ENCODE measurements around the gene PTGS2.

The PTGS2 gene

GRCh38 chr1:186636786-186637185, 43.4 kb downstream of the PTGS2 start:
- no peak for DNase-seq
- no peak overlapping the region for H3K4me3 ChIP-seq (ENCODE audit: low read length)
- no peak overlapping the region for H3K4ac ChIP-seq (ENCODE audit: low read depth, low read length)
- H3K23ac ChIP-seq (ENCODE audit: low read length): no peak overlapping the region
- no peak overlapping the region for H3K18ac ChIP-seq (ENCODE audit: low read length)
- no peak overlapping the region for H2BK5ac ChIP-seq (ENCODE audit: low read length)
- H3K27ac ChIP-seq (ENCODE audit: low read depth, low read length): no peak overlapping the region
- no peaks in the 10 kb centered on the region for H3K27me3 ChIP-seq (ENCODE audit: insufficient read depth, low read length, poor library complexity)
- H2BK15ac ChIP-seq (replicated peaks; ENCODE audit: low read depth): no peak overlapping the region
- H4K5ac ChIP-seq (ENCODE audit: low read length): no peak overlapping the region
- H3K4me1 ChIP-seq (ENCODE audit: control insufficient read depth, low read depth, low read length): peaks cover 1% of the 10 kb centered on the region
- no peak overlapping the region for H2AK5ac ChIP-seq (ENCODE audit: low read length)
- H3K4me2 ChIP-seq (ENCODE audit: low read length): no peak overlapping the region
- H4K8ac ChIP-seq (ENCODE audit: low read depth, low read length): no peak overlapping the region
- no CpG with 5 or more reads among the region's 2 CpGs for WGBS (ENCODE audit: extremely low coverage, insufficient coverage, low lambda C conversion rate)
- H3K9ac ChIP-seq (ENCODE audit: low read length): no peak overlapping the region
- H3K79me1 ChIP-seq (ENCODE audit: low read length): no peaks in the 10 kb centered on the region
- H3K36me3 ChIP-seq (ENCODE audit: control insufficient read depth, insufficient read depth, low read length): no peaks in the 10 kb centered on the region
- H2BK120ac ChIP-seq (ENCODE audit: low read depth, low read length): no peak overlapping the region
- no peak overlapping the region for H3K56ac ChIP-seq (ENCODE audit: low read length)
- H3K79me2 ChIP-seq (ENCODE audit: control insufficient read depth, insufficient read depth, low read length): no peaks in the 10 kb centered on the region

GRCh38 chr1:186634511-186634910, 45.7 kb downstream of the PTGS2 start:
- Histone ChIP-seq H2BK15ac (replicated peaks; ENCODE audit: low read depth) (no peak overlapping the region), H2BK5ac (ENCODE audit: low read length) (no peak overlapping the region), H4K5ac (ENCODE audit: low read length) (no peak overlapping the region), H3K18ac (ENCODE audit: low read length) (no peak overlapping the region), H2BK120ac (ENCODE audit: low read depth, low read length) (no peak overlapping the region), H3K4me3 (ENCODE audit: low read length) (no peak overlapping the region), H3K56ac (ENCODE audit: low read length) (no peak overlapping the region), H2AK5ac (ENCODE audit: low read length) (no peak overlapping the region), H3K36me3 (ENCODE audit: control insufficient read depth, insufficient read depth, low read length) (no peaks in the 10 kb centered on the region), H3K9ac (ENCODE audit: low read length) (no peak overlapping the region), H3K79me1 (ENCODE audit: low read length) (no peaks in the 10 kb centered on the region), H3K79me2 (ENCODE audit: control insufficient read depth, insufficient read depth, low read length) (no peaks in the 10 kb centered on the region), H3K4ac (ENCODE audit: low read depth, low read length) (no peak overlapping the region), H3K23ac (ENCODE audit: low read length) (no peak overlapping the region), H3K4me1 (ENCODE audit: control insufficient read depth, low read depth, low read length) (peaks cover 1% of the 10 kb centered on the region), H3K4me2 (ENCODE audit: low read length) (no peak overlapping the region), H3K27ac (ENCODE audit: low read depth, low read length) (no peak overlapping the region), H4K8ac (ENCODE audit: low read depth, low read length) (no peak overlapping the region), H3K27me3 (ENCODE audit: insufficient read depth, low read length, poor library complexity) (no peaks in the 10 kb centered on the region)
- no peak for DNase-seq
- WGBS (ENCODE audit: extremely low coverage, insufficient coverage, low lambda C conversion rate): no CpG with 5 or more reads among the region's 2 CpGs

- H3K4me2 ChIP-seq (ENCODE audit: low read length): no peak overlapping the region
- H3K4ac ChIP-seq (ENCODE audit: low read depth, low read length): no peak overlapping the region
- H3K27ac ChIP-seq (ENCODE audit: low read depth, low read length): no peak overlapping the region
- no peak overlapping the region for H2BK15ac ChIP-seq (replicated peaks; ENCODE audit: low read depth)
- no peak for DNase-seq
- H3K79me2 ChIP-seq (ENCODE audit: control insufficient read depth, insufficient read depth, low read length): no peaks in the 10 kb centered on the region
- H3K27me3 ChIP-seq (ENCODE audit: insufficient read depth, low read length, poor library complexity): no peaks in the 10 kb centered on the region
- H3K9ac ChIP-seq (ENCODE audit: low read length): no peak overlapping the region
- no peak overlapping the region for H4K8ac ChIP-seq (ENCODE audit: low read depth, low read length)
- H3K36me3 ChIP-seq (ENCODE audit: control insufficient read depth, insufficient read depth, low read length): no peaks in the 10 kb centered on the region
- WGBS (ENCODE audit: extremely low coverage, insufficient coverage, low lambda C conversion rate): no CpG with 5 or more reads among the region's 1 CpG
- no peak overlapping the region for H3K23ac ChIP-seq (ENCODE audit: low read length)
- no peak overlapping the region for H2AK5ac ChIP-seq (ENCODE audit: low read length)
- no peak overlapping the region for H2BK5ac ChIP-seq (ENCODE audit: low read length)
- no peak overlapping the region for H2BK120ac ChIP-seq (ENCODE audit: low read depth, low read length)
- no peak overlapping the region for H4K5ac ChIP-seq (ENCODE audit: low read length)
- no peak overlapping the region for H3K56ac ChIP-seq (ENCODE audit: low read length)
- peaks cover 1% of the 10 kb centered on the region for H3K4me1 ChIP-seq (ENCODE audit: control insufficient read depth, low read depth, low read length)
- no peaks in the 10 kb centered on the region for H3K79me1 ChIP-seq (ENCODE audit: low read length)
- no peak overlapping the region for H3K18ac ChIP-seq (ENCODE audit: low read length)
- no peak overlapping the region for H3K4me3 ChIP-seq (ENCODE audit: low read length)
These were observed 47.1 kb downstream of the PTGS2 start for GRCh38 chr1:186633116-186633515.

GRCh38 chr1:186629341-186629740, 50.9 kb downstream of the PTGS2 start:
- DNase-seq: no peak
- no peak overlapping the region for H4K5ac ChIP-seq (ENCODE audit: low read length)
- no peak overlapping the region for H3K18ac ChIP-seq (ENCODE audit: low read length)
- no peak overlapping the region for H2BK120ac ChIP-seq (ENCODE audit: low read depth, low read length)
- no peak overlapping the region for H4K8ac ChIP-seq (ENCODE audit: low read depth, low read length)
- H3K27me3 ChIP-seq (ENCODE audit: insufficient read depth, low read length, poor library complexity): no peaks in the 10 kb centered on the region
- no peaks in the 10 kb centered on the region for H3K79me2 ChIP-seq (ENCODE audit: control insufficient read depth, insufficient read depth, low read length)
- no peak overlapping the region for H3K4me2 ChIP-seq (ENCODE audit: low read length)
- no peaks in the 10 kb centered on the region for H3K4me1 ChIP-seq (ENCODE audit: control insufficient read depth, low read depth, low read length)
- no peaks in the 10 kb centered on the region for H3K79me1 ChIP-seq (ENCODE audit: low read length)
- no peak overlapping the region for H3K27ac ChIP-seq (ENCODE audit: low read depth, low read length)
- H3K9ac ChIP-seq (ENCODE audit: low read length): no peak overlapping the region
- no peak overlapping the region for H2BK5ac ChIP-seq (ENCODE audit: low read length)
- H3K4ac ChIP-seq (ENCODE audit: low read depth, low read length): no peak overlapping the region
- no peak overlapping the region for H2BK15ac ChIP-seq (replicated peaks; ENCODE audit: low read depth)
- H3K23ac ChIP-seq (ENCODE audit: low read length): no peak overlapping the region
- H3K4me3 ChIP-seq (ENCODE audit: low read length): no peak overlapping the region
- H3K36me3 ChIP-seq (ENCODE audit: control insufficient read depth, insufficient read depth, low read length): no peaks in the 10 kb centered on the region
- no CpG with 5 or more reads among the region's 1 CpG for WGBS (ENCODE audit: extremely low coverage, insufficient coverage, low lambda C conversion rate)
- H3K56ac ChIP-seq (ENCODE audit: low read length): no peak overlapping the region
- no peak overlapping the region for H2AK5ac ChIP-seq (ENCODE audit: low read length)

DNA sequence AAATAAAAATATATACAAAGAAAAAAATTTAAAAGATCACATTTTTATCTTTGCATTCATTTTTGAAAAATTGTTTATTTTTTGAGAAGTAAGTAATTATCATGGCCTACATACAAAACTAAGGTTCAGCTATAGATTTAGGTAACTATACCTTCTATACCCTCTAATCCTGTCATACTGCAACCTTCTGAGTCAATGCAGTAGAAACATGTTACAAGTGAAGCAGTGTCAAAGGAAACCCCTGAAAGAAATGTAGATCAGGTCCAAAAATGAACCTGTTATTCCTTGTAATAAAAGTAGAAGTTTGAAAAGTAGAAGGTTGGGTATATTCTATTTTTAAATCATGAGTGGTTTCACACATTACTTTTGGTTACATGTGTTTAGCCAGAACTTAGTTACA, 51.3 kb downstream of the PTGS2 start:
- H3K56ac ChIP-seq (ENCODE audit: low read length): no peak overlapping the region
- no peak overlapping the region for H2BK5ac ChIP-seq (ENCODE audit: low read length)
- H3K27ac ChIP-seq (ENCODE audit: low read depth, low read length): no peak overlapping the region
- no peak overlapping the region for H2BK15ac ChIP-seq (replicated peaks; ENCODE audit: low read depth)
- H3K9ac ChIP-seq (ENCODE audit: low read length): no peak overlapping the region
- H3K18ac ChIP-seq (ENCODE audit: low read length): no peak overlapping the region
- no peak overlapping the region for H3K4ac ChIP-seq (ENCODE audit: low read depth, low read length)
- no peaks in the 10 kb centered on the region for H3K4me1 ChIP-seq (ENCODE audit: control insufficient read depth, low read depth, low read length)
- H4K5ac ChIP-seq (ENCODE audit: low read length): no peak overlapping the region
- H3K36me3 ChIP-seq (ENCODE audit: control insufficient read depth, insufficient read depth, low read length): no peaks in the 10 kb centered on the region
- no peaks in the 10 kb centered on the region for H3K27me3 ChIP-seq (ENCODE audit: insufficient read depth, low read length, poor library complexity)
- H4K8ac ChIP-seq (ENCODE audit: low read depth, low read length): no peak overlapping the region
- no peak overlapping the region for H2AK5ac ChIP-seq (ENCODE audit: low read length)
- no peaks in the 10 kb centered on the region for H3K79me2 ChIP-seq (ENCODE audit: control insufficient read depth, insufficient read depth, low read length)
- H2BK120ac ChIP-seq (ENCODE audit: low read depth, low read length): no peak overlapping the region
- H3K23ac ChIP-seq (ENCODE audit: low read length): no peak overlapping the region
- DNase-seq: no peak
- no peak overlapping the region for H3K4me3 ChIP-seq (ENCODE audit: low read length)
- H3K4me2 ChIP-seq (ENCODE audit: low read length): no peak overlapping the region
- no peaks in the 10 kb centered on the region for H3K79me1 ChIP-seq (ENCODE audit: low read length)

DNA sequence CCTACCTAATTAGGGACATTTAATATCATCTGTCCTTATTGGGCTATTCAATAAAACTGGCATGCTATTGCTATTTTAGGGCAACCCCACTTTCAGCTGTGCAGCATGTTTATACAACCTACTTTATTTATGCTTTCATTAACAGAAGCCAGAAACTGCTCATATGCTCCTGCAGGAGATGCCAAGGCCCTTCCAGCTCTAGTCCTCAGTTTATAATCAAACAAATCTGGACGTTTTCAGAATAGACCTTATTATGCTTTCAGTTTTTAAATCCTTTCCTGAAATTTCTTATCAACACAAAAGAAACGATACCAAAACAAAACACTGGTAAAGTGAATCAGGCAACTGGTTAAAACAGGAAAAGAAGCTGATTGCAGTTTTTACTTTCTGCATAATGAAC, 53.2 kb downstream of the PTGS2 start:
- Histone ChIP-seq H3K27ac (ENCODE audit: low read depth, low read length) (no peak overlapping the region), H3K18ac (ENCODE audit: low read length) (no peak overlapping the region), H2BK120ac (ENCODE audit: low read depth, low read length) (no peak overlapping the region), H3K56ac (ENCODE audit: low read length) (no peak overlapping the region), H2BK5ac (ENCODE audit: low read length) (no peak overlapping the region), H3K4me3 (ENCODE audit: low read length) (no peak overlapping the region), H2AK5ac (ENCODE audit: low read length) (no peak overlapping the region), H4K8ac (ENCODE audit: low read depth, low read length) (no peak overlapping the region), H3K9ac (ENCODE audit: low read length) (no peak overlapping the region), H3K4me2 (ENCODE audit: low read length) (no peak overlapping the region), H3K4ac (ENCODE audit: low read depth, low read length) (no peak overlapping the region), H3K4me1 (ENCODE audit: control insufficient read depth, low read depth, low read length) (no peaks in the 10 kb centered on the region), H3K23ac (ENCODE audit: low read length) (no peak overlapping the region), H2BK15ac (replicated peaks; ENCODE audit: low read depth) (no peak overlapping the region), H3K79me1 (ENCODE audit: low read length) (no peaks in the 10 kb centered on the region), H4K5ac (ENCODE audit: low read length) (no peak overlapping the region), H3K36me3 (ENCODE audit: control insufficient read depth, insufficient read depth, low read length) (no peaks in the 10 kb centered on the region), H3K27me3 (ENCODE audit: insufficient read depth, low read length, poor library complexity) (no peaks in the 10 kb centered on the region), H3K79me2 (ENCODE audit: control insufficient read depth, insufficient read depth, low read length) (no peaks in the 10 kb centered on the region)
- no CpG with 5 or more reads among the region's 2 CpGs for WGBS (ENCODE audit: extremely low coverage, insufficient coverage, low lambda C conversion rate)
- no peak for DNase-seq

Data from mesendoderm (in vitro differentiated cells).